ENCODE results near the gene CRELD1. TPM values are rescaled to one million over a fixed set of nuclear protein-coding genes. Genes with fewer than 3 reads are reported as not detected.

Gene CRELD1
- total and polyA plus RNA-seq, 9 of the 15 experiments (the other 6 are each of a cell fraction or from before 2014, with no cell fraction given): 3.3 to 25.8 (median 16.5) TPM

GRCh38 chr3:9888540-9888939, 45.1 kb upstream of the CRELD1 start:
- peaks cover 21 to 34% of the 10 kb centered on the region in 2 experiments for H3K4me1 ChIP-seq (replicated peaks in 1 of 2; ENCODE audit: control insufficient read depth in 2 of 2, insufficient read depth in 2 of 2, low read length in 2 of 2)
- peaks cover 7% of the 10 kb centered on the region for H3K9me1 ChIP-seq (ENCODE audit: control insufficient read depth, insufficient read depth, low read length)
- intact Hi-C loops (cut with micrococcal nuclease): no loop called here
- no peak overlapping the region for H3K9ac ChIP-seq (ENCODE audit: insufficient read depth in 1 of 2, low read depth in 2 of 2, low read length in 2 of 2)
- CTCF ChIA-PET (ENCODE audit: low intra/inter-chr PET ratio): no interaction called here
- H3K9me3 ChIP-seq (replicated peaks; ENCODE audit: control insufficient read depth, insufficient read depth, low read depth, low read length): no peaks in the 10 kb centered on the region
- peaks cover 19% of the 10 kb centered on the region for H3K36me3 ChIP-seq (ENCODE audit: control insufficient read depth, insufficient read depth, low read length)
- no peak overlapping the region for H3K4me2 ChIP-seq (ENCODE audit: insufficient read depth, low read length)
- no peak overlapping the region for H3K4me3 ChIP-seq
- no peak for DNase-seq (ENCODE audit: extremely low read depth in 1 of 4, low spot score in 3 of 4)
- no TSS peak for BruUV-seq (replicated peaks)
- TF ChIP-seq PRDM10 (IDR thresholded peaks at IDR 0.05; ENCODE audit: partially characterized antibody): no peak
- no peak for TF ChIP-seq CREB3 (tag; conservative IDR thresholded peaks at IDR 0.05; ENCODE audit: low read depth)
- TF ChIP-seq CTBP1 (IDR thresholded peaks at IDR 0.05; ENCODE audit: borderline replicate concordance): no peak
- TF ChIP-seq COPS2 (conservative IDR thresholded peaks at IDR 0.05): no peak
- in situ Hi-C loops (cut with MboI): no loop called here
- no peak overlapping the region for H3K27ac ChIP-seq (ENCODE audit: extremely low read depth, low read depth, low read length)
- no peak for ATAC-seq
- peaks cover 32% of the 10 kb centered on the region for H3K79me2 ChIP-seq (ENCODE audit: control insufficient read depth, insufficient read depth, low read length)
- no peak for FAIRE-seq
- peak overlapping the region; percentile 75 for H2AFZ ChIP-seq (ENCODE audit: low read depth, low read length)
- 80% methylated on average over 3 of the region's 3 CpGs for WGBS (ENCODE audit: insufficient coverage, low coverage, missing lambda C conversion rate)
- POLR2A ChIA-PET: interaction anchor here (2.0 to 3.3 kb wide), 2 partner anchors 8 to 17 kb away, joined by 7 to 12 read pairs; partner anchors contain the start of gene CIDEC
- H3K27me3 ChIP-seq (ENCODE audit: control insufficient read depth in 2 of 2, insufficient read depth in 2 of 2, low read length in 2 of 2): no peaks in the 10 kb centered on the region
- H4K20me1 ChIP-seq (replicated peaks; ENCODE audit: control insufficient read depth, insufficient read depth, low read length): no peaks in the 10 kb centered on the region
